PFSK-1 (cell line): ENCODE data around the gene TGM6.

Experiments used
- FOXP2 ChIP-seq: optimal IDR thresholded peaks from 2 replicates; pipeline ENCODE3; 2011; ENCODE audit warnings: borderline replicate concordance, control low read depth, inconsistent platforms; ENCODE audit not compliant: insufficient read depth; ENCODE audit errors: extremely low read length, extremely low read depth
- POLR2AphosphoS5 ChIP-seq: IDR thresholded peaks from 2 replicates; pipeline ENCODE4 v1.6.1; 2012; ENCODE audit warnings: low read depth, mild to moderate bottlenecking, control low read depth, low read length, moderate library complexity
- REST ChIP-seq, 2 experiments: IDR thresholded peaks; 2 replicates each; pipeline versions ENCODE4 v1.6.1 to v1.8.0; 2011 to 2012; ENCODE audit warnings: low read depth in 2 of 2, low read length in 2 of 2, control low read depth in 1 of 2, inconsistent platforms in 1 of 2, mild to moderate bottlenecking in 1 of 2, moderate library complexity in 1 of 2; ENCODE audit not compliant: insufficient read depth in 1 of 2
- SIN3A ChIP-seq: IDR thresholded peaks from 2 replicates; pipeline ENCODE4 v1.6.1; 2012; ENCODE audit warnings: mild to moderate bottlenecking, low read length, moderate library complexity, borderline replicate concordance; ENCODE audit not compliant: insufficient read depth
- TAF1 ChIP-seq: IDR thresholded peaks from 2 replicates; pipeline ENCODE4 v1.6.1; 2012; ENCODE audit warnings: low read length, control low read depth, borderline replicate concordance; ENCODE audit not compliant: insufficient read depth

TGM6 gene

GRCh38 chr20:2335096-2335870 lies 45.4 kb upstream of the TGM6 start:
- TF ChIP-seq SIN3A, result no peak
- no peak for TF ChIP-seq POLR2AphosphoS5
- no peak for TF ChIP-seq REST (IDR thresholded peaks at IDR 0.05; ENCODE audit: insufficient read depth in 1 of 2, low read depth in 2 of 2, low read length in 2 of 2)
- no peak for TF ChIP-seq TAF1
- TF ChIP-seq FOXP2, result no peak

GRCh38 chr20:2336471-2336870 lies 44.2 kb upstream of the TGM6 start:
- TF ChIP-seq POLR2AphosphoS5 (no peak), TAF1 (no peak), FOXP2 (no peak), SIN3A (no peak), REST (IDR thresholded peaks at IDR 0.05; ENCODE audit: insufficient read depth in 1 of 2, low read depth in 2 of 2, low read length in 2 of 2) (no peak)

- TF ChIP-seq REST (IDR thresholded peaks at IDR 0.05; ENCODE audit: insufficient read depth in 1 of 2, low read depth in 2 of 2, low read length in 2 of 2) (no peak), FOXP2 (no peak), SIN3A (no peak), POLR2AphosphoS5 (no peak), TAF1 (no peak)
These were observed 43.6 kb upstream of the TGM6 start for GRCh38 chr20:2337142-2337541.

- TF ChIP-seq FOXP2 (no peak), TAF1 (no peak), POLR2AphosphoS5 (no peak), REST (IDR thresholded peaks at IDR 0.05; ENCODE audit: insufficient read depth in 1 of 2, low read depth in 2 of 2, low read length in 2 of 2) (no peak), SIN3A (no peak)
These were observed 42.2 kb upstream of the TGM6 start for GRCh38 chr20:2338411-2339066.
